Parathyroid adenoma (tissue), 2 donors: ENCODE measurements around the gene MFSD6.

Source experiments
- H2AFZ ChIP-seq: fragments of 300-600 bp; sonication (generic); one replicate; pipeline ENCODE4 v1.7.0; 2017; ENCODE audit warnings: antibody characterized with exemption, mild to moderate bottlenecking
- H3K27ac ChIP-seq: fragments of 300-600 bp; sonication (generic); one replicate; pipeline ENCODE4 v1.7.0; 2017
- H3K27me3 ChIP-seq: fragments of 300-600 bp; sonication (generic); one replicate; pipeline ENCODE4 v1.7.0; 2017; ENCODE audit warnings: low read length; ENCODE audit not compliant: control insufficient read depth, insufficient read depth
- H3K36me3 ChIP-seq: fragments of 300-600 bp; sonication (generic); one replicate; pipeline ENCODE4 v1.7.0; 2017; ENCODE audit warnings: low read length; ENCODE audit not compliant: control insufficient read depth, insufficient read depth
- H3K4me1 ChIP-seq: fragments of 300-600 bp; sonication (generic); one replicate; pipeline ENCODE4 v1.7.0; 2017; ENCODE audit warnings: control low read depth
- H3K4me2 ChIP-seq: fragments of 300-600 bp; sonication (generic); one replicate; pipeline ENCODE4 v1.7.0; 2017; ENCODE audit warnings: low read length
- H3K4me3 ChIP-seq: fragments of 300-600 bp; sonication (generic); one replicate; pipeline ENCODE4 v1.7.0; 2017; ENCODE audit warnings: low read depth, low read length
- H3K79me2 ChIP-seq: fragments of 300-600 bp; sonication (generic); one replicate; pipeline ENCODE4 v1.7.0; 2017; ENCODE audit warnings: control low read depth
- H3K9ac ChIP-seq: fragments of 300-600 bp; sonication (generic); one replicate; pipeline ENCODE4 v1.7.0; 2017; ENCODE audit warnings: mild to moderate bottlenecking
- H3K9me3 ChIP-seq: fragments of 300-600 bp; sonication (generic); one replicate; pipeline ENCODE4 v1.7.0; 2017; ENCODE audit warnings: low read length; ENCODE audit not compliant: control insufficient read depth
- TF ChIP-seq, protein P1 (sequence below): fragments of 300-600 bp; sonication (generic); IDR thresholded peaks from one replicate; pipeline ENCODE4 v1.7.0; 2017; ENCODE audit warnings: antibody characterized with exemption, mild to moderate bottlenecking
- donor health status: primary hyperparathyroidism.

Gene MFSD6

DNA sequence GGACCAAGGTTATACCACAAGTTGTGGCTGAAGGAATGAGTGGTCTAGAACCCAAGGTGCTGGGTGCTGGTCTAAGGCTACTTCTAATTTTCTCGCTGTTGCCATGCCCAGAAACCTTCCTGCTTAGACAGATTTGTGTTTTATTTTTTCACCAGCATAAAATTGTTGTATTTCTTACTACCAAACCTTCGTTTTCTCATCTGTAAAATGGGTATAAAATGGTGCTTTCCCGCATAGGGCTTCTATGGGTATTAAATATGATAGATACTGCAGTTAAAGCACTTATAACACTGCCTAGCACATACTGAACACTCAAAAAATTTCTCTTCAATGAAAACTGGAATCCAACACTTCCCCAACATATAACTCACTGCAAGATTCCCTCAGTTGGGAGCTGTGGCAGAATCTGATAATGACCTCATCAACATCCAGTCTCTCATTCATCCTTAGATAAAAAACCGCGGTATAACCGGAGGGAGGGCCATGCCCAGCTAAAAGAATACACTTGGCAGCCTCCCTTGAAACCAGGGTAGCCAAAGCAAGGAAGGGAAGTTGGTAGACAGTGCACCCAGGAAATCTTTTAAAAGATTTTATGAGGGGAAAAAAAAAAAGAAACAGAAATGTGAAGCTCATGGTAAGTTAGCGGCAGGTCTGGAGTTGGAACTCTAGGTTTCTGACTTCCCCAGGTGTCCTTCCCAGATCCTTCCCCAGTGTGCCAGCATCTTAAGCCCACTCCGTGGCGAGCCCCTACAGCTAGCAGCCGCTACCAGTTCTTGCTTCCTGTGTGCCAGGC, 125.2 kb downstream of the MFSD6 start:
- Histone ChIP-seq H3K4me1 (peaks cover 4% of the 10 kb centered on the region), H3K4me3 (peak overlapping the region; percentile 72), H3K27ac (peak overlapping the region; percentile 74), H3K4me2 (peak overlapping the region; percentile 90), H3K79me2 (no peaks in the 10 kb centered on the region), H2AFZ (peak overlapping the region; percentile 72), H3K36me3 (no peaks in the 10 kb centered on the region), H3K9me3 (peaks cover 2% of the 10 kb centered on the region), H3K9ac (no peak overlapping the region), H3K27me3 (no peaks in the 10 kb centered on the region)
- TF ChIP-seq, protein P1, sequence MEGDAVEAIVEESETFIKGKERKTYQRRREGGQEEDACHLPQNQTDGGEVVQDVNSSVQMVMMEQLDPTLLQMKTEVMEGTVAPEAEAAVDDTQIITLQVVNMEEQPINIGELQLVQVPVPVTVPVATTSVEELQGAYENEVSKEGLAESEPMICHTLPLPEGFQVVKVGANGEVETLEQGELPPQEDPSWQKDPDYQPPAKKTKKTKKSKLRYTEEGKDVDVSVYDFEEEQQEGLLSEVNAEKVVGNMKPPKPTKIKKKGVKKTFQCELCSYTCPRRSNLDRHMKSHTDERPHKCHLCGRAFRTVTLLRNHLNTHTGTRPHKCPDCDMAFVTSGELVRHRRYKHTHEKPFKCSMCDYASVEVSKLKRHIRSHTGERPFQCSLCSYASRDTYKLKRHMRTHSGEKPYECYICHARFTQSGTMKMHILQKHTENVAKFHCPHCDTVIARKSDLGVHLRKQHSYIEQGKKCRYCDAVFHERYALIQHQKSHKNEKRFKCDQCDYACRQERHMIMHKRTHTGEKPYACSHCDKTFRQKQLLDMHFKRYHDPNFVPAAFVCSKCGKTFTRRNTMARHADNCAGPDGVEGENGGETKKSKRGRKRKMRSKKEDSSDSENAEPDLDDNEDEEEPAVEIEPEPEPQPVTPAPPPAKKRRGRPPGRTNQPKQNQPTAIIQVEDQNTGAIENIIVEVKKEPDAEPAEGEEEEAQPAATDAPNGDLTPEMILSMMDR, result no peak

DNA sequence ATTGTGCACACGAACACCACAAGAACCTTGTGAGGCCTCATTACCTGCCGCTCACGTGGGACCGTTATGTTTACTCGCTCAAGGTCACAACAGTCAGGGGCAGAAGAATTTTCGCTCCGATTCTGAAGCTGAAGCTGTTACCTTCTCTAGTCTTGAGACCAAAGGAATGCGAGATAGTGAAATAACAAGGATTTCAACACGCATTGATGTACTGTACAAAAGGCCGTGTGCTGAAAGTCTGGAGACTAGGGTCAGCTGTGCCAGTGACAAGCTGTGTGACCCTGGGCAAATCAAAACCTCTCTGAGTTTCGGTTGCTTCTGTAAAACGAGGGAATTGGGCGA, 125.8 kb downstream of the MFSD6 start:
- peak overlapping the region; percentile 90 for H3K4me2 ChIP-seq
- H3K36me3 ChIP-seq, result no peaks in the 10 kb centered on the region
- H3K79me2 ChIP-seq, result no peaks in the 10 kb centered on the region
- TF ChIP-seq, protein P1, result no peak
- H3K27me3 ChIP-seq, result no peaks in the 10 kb centered on the region
- peak overlapping the region; percentile 72 for H2AFZ ChIP-seq
- H3K4me3 ChIP-seq, result peak overlapping the region; percentile 72
- peak overlapping the region; percentile 74 for H3K27ac ChIP-seq
- H3K9ac ChIP-seq, result no peak overlapping the region
- peaks cover 4% of the 10 kb centered on the region for H3K4me1 ChIP-seq
- H3K9me3 ChIP-seq, result peaks cover 4% of the 10 kb centered on the region

DNA sequence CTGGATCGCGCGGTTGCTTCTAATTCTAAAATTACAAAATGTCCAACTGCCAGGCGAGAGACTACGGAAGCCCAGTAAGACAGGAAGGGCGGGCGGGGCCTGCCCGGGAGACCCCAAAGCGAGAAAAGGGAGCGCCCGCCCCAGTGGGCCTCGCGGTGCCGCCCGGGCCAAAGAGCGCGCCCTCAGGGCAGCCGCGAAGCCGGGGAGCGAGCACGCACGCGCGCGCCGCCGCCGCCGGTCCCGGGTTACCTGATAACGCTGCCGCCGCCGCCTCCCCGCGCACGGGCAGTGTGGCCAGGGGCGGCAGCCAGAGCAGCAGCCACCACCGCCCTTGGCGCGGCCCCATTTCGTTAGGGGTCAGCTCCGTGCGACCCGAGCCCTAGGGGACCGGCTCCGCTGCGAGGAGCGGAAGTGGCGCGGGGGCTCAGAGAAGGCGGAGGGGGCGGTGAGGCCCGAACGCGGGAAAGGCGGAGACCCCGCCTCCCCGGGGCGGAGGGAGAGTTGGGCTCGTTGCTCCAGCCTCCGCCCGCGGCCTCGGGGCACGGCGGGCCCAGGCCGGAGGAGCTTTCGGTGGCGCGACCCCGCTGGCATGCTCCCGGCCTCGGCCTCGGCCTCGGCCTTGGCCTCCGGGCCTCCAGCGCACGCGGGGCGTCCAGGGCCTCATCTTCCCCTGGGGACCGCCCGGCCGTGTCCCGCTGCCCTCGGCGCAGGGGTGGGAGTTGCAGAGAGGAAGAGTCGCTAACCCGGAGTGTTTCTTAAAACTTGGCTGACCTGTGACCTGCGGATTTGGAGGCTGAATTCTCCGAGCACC, 126.4 kb downstream of the MFSD6 start, which contains the start of gene NEMP2:
Gene NEMP2, minus strand, starts transcription at position 413 of the 811 bp plus-strand sequence. Its CDS starts 67 bp downstream, at position 346.
- H3K4me2 ChIP-seq, result peak within 1 kb of the TSS; percentile 90
- H3K9me3 ChIP-seq, result peaks cover 4% of the 10 kb centered on the region
- peak within 1 kb of the TSS; percentile 72 for H2AFZ ChIP-seq
- TF ChIP-seq, protein P1, result no peak
- H3K27me3 ChIP-seq, result no peaks in the 10 kb centered on the region
- H3K27ac ChIP-seq, result peak within 1 kb of the TSS; percentile 74
- peak within 1 kb of the TSS; percentile 83 for H3K9ac ChIP-seq
- H3K4me1 ChIP-seq, result peaks cover 4% of the 10 kb centered on the region
- no peaks in the 10 kb centered on the region for H3K36me3 ChIP-seq
- no peaks in the 10 kb centered on the region for H3K79me2 ChIP-seq
- peak within 1 kb of the TSS; percentile 72 for H3K4me3 ChIP-seq

DNA sequence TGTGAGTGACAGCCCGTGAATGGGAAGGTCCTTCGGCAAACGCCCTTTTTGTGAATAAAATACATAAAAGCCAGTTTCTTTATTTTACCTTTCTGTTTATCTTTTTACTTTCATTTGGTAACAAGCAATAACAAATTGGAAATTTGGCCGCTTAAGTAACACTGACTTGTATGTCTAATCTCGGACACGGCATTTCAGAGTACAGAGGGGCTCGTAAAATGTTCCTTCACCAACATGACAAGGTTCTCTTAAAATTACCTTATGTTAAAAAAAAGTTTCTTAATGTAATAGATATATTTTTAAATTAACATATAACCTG, 126.9 kb downstream of the MFSD6 start:
- Histone ChIP-seq H3K9me3 (peaks cover 4% of the 10 kb centered on the region), H3K4me1 (peaks cover 4% of the 10 kb centered on the region), H3K4me2 (peak overlapping the region; percentile 90), H3K36me3 (no peaks in the 10 kb centered on the region), H2AFZ (peak overlapping the region; percentile 72), H3K27ac (peak overlapping the region; percentile 74), H3K4me3 (peak overlapping the region; percentile 72), H3K27me3 (no peaks in the 10 kb centered on the region), H3K79me2 (no peaks in the 10 kb centered on the region), H3K9ac (peak overlapping the region; percentile 83)
- TF ChIP-seq, protein P1, result no peak
